Epithelial cell of alveolus of lung (primary cell): ENCODE results near the gene MARCKS. TPM values are rescaled to one million over a fixed set of nuclear protein-coding genes. Genes with fewer than 3 reads are reported as not detected.

Source experiments
- total RNA-seq: library from RNA; depleted of rRNA; stranded (reverse); fragments of >200 nt; gene quantifications from 2 replicates; pipeline ENCODE4 v1.2.1, GENCODE V29; 2015

The MARCKS gene, protein sequence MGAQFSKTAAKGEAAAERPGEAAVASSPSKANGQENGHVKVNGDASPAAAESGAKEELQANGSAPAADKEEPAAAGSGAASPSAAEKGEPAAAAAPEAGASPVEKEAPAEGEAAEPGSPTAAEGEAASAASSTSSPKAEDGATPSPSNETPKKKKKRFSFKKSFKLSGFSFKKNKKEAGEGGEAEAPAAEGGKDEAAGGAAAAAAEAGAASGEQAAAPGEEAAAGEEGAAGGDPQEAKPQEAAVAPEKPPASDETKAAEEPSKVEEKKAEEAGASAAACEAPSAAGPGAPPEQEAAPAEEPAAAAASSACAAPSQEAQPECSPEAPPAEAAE
- 121 and 182 TPM in 2 replicates for total RNA-seq

DNA sequence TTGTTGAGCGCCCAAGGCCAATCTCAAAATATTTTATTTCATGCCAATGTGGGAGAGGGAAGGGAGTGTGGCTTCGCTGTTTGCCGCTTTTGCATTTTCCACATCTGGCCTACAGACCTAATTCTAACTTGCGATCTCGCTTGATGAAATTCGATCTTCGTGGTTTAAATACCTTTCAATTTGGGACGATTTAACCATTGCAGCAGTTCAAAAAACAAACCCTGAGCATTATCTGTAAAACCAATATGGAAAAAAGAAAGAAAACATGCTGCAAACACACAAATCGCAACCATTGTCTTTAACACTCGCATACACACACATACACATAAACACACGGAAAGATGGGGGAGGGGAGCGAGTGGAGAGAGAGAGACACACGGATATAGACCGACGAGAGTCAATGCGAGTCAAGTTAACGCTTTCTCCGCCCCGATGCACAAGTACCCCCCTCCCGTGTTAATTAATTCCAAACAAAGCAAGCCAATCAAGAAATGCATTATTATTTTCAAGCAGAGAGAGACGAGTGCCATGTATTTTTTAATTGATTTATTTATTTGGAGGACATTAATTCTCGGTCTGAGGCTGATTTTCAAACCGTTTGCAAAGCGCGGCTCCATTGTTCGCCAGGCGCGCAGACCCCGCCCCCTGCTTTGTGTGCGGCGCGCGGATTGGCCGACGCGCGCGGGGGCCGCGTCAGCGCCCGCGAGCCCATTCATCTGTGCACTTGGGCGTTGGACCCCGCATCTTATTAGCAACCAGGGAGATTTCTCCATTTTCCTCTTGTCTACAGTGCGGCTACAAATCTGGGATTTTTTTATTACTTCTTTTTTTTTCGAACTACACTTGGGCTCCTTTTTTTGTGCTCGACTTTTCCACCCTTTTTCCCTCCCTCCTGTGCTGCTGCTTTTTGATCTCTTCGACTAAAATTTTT is at the start of gene MARCKS:
MARCKS (plus strand) TSS at position 721 of the 931 bp plus-strand sequence. CDS start 401 bp downstream, outside the sequence.

Other genes with a start within 250 kb of the MARCKS start
- 67.8 and 75.5 TPM in 2 replicates for gene HDAC2, start 113.8 kb downstream of the MARCKS start, total RNA-seq